ENCODE data around the gene SYT14. TPM values are rescaled to one million over a fixed set of nuclear protein-coding genes. Genes with fewer than 3 reads are reported as not detected.

The SYT14 gene
- total RNA-seq, 2 donors from 2014 or later: 6.2 to 7.1 TPM

DNA sequence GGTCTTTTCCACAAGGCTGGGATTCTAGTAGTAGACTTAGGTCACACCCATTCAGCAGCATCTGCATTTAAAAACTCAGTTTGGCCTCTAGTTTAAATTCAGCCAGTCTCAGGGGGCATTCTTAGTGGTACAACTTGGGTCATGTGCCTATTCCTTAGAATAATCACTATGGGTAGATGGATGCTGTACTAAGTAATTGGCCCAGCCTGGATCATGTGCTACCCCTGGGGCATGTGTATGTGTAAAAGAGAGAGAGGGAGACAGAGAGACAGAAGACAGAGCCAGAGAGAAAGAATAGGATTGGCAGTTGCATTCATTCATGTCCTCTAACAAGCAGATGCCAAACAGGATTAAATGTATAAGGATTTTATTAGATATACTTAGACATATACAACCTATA is 13.6 kb upstream of the SYT14 start:
- H3K4me1 Mint-ChIP-seq: no peaks in the 10 kb centered on the region
- peaks cover 16% of the 10 kb centered on the region for H3K9me3 Mint-ChIP-seq
- Histone ChIP-seq H3K9ac (ENCODE audit: extremely low read depth, low read length, poor library complexity, severe bottlenecking) (no peak overlapping the region), H3K9me3 (ENCODE audit: control insufficient read depth, low read length) (peaks cover 12% of the 10 kb centered on the region), H3K4me1 (ENCODE audit: control insufficient read depth, insufficient read depth, low read length) (no peaks in the 10 kb centered on the region), H3K36me3 (ENCODE audit: control insufficient read depth, insufficient read depth, low read length) (no peaks in the 10 kb centered on the region), H3K27ac (ENCODE audit: low read depth, low read length) (no peak overlapping the region), H3K4me3 (ENCODE audit: low read length) (no peak overlapping the region), H3K27me3 (ENCODE audit: control insufficient read depth, insufficient read depth, low read length, poor library complexity, severe bottlenecking) (no peaks in the 10 kb centered on the region)
- no peak for DNase-seq
- H3K27ac Mint-ChIP-seq: no peak overlapping the region
- H3K36me3 Mint-ChIP-seq (ENCODE audit: low read depth): no peaks in the 10 kb centered on the region
- no peaks in the 10 kb centered on the region for H3K27me3 Mint-ChIP-seq (ENCODE audit: insufficient read depth)
- TF ChIP-seq, protein P1, sequence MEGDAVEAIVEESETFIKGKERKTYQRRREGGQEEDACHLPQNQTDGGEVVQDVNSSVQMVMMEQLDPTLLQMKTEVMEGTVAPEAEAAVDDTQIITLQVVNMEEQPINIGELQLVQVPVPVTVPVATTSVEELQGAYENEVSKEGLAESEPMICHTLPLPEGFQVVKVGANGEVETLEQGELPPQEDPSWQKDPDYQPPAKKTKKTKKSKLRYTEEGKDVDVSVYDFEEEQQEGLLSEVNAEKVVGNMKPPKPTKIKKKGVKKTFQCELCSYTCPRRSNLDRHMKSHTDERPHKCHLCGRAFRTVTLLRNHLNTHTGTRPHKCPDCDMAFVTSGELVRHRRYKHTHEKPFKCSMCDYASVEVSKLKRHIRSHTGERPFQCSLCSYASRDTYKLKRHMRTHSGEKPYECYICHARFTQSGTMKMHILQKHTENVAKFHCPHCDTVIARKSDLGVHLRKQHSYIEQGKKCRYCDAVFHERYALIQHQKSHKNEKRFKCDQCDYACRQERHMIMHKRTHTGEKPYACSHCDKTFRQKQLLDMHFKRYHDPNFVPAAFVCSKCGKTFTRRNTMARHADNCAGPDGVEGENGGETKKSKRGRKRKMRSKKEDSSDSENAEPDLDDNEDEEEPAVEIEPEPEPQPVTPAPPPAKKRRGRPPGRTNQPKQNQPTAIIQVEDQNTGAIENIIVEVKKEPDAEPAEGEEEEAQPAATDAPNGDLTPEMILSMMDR (conservative IDR thresholded peaks at IDR 0.05): no peak
- H3K4me3 Mint-ChIP-seq: no peak overlapping the region

DNA sequence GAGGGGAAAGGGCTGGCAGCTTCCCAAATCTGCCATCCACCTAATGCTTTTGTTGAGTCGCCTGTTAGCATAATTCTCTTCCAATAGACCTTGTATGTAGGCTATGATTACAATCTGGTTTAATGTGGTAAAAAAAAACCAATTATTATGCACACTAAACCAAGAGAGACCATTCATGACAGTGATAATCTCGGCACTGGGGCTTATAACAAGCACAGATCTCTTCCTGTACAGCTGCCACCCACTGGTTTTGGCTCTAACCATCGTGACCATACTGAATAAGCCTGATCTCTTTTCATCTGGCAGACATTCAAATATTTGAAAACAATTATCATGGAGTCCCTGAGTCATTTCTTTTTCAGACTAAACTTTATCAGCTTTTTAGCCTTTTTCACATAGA is 12.0 kb upstream of the SYT14 start:
- Histone ChIP-seq H3K4me3 (ENCODE audit: low read length) (no peak overlapping the region), H3K9me3 (ENCODE audit: control insufficient read depth, low read length) (no peaks in the 10 kb centered on the region), H3K27me3 (ENCODE audit: control insufficient read depth, insufficient read depth, low read length, poor library complexity, severe bottlenecking) (no peaks in the 10 kb centered on the region), H3K27ac (ENCODE audit: low read depth, low read length) (no peak overlapping the region), H3K9ac (ENCODE audit: extremely low read depth, low read length, poor library complexity, severe bottlenecking) (no peak overlapping the region), H3K4me1 (ENCODE audit: control insufficient read depth, insufficient read depth, low read length) (no peaks in the 10 kb centered on the region), H3K36me3 (ENCODE audit: control insufficient read depth, insufficient read depth, low read length) (no peaks in the 10 kb centered on the region)
- no peaks in the 10 kb centered on the region for H3K27me3 Mint-ChIP-seq (ENCODE audit: insufficient read depth)
- no peak for DNase-seq
- H3K4me3 Mint-ChIP-seq: no peak overlapping the region
- 69 to 89% methylated on average over 2 of the region's 3 CpGs for WGBS, 2 experiments (ENCODE audit: insufficient coverage in 1 of 2, insufficient read length in 1 of 2)
- TF ChIP-seq, protein P1 (conservative IDR thresholded peaks at IDR 0.05): no peak
- no peak overlapping the region for H3K27ac Mint-ChIP-seq
- H3K9me3 Mint-ChIP-seq: peaks cover 2% of the 10 kb centered on the region
- no peaks in the 10 kb centered on the region for H3K36me3 Mint-ChIP-seq (ENCODE audit: low read depth)
- H3K4me1 Mint-ChIP-seq: no peaks in the 10 kb centered on the region

DNA sequence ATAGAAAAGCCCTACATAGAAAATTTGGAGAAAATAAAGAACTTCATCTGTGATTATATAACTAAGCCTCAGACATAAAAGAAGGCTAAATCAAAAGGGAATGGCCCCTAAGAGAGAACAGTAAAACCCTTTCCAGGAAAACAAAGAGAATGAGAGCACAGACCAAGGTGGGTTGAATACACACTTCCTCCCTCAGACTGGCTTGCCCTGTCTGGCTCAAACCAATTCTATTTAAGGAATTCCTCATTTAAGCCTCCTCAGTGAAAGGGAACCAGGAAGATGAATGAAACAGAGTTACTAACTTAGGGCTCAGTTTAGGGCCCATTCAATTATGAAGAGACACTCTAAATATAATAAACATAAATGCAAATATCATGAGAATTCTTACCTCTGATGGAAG is 10.6 kb upstream of the SYT14 start:
- H3K27me3 ChIP-seq (ENCODE audit: control insufficient read depth, insufficient read depth, low read length, poor library complexity, severe bottlenecking): no peaks in the 10 kb centered on the region
- TF ChIP-seq, protein P1 (conservative IDR thresholded peaks at IDR 0.05): no peak
- Mint-ChIP-seq H3K27ac (peak overlapping the region; percentile 7), H3K4me3 (no peak overlapping the region), H3K4me1 (no peaks in the 10 kb centered on the region), H3K27me3 (ENCODE audit: insufficient read depth) (no peaks in the 10 kb centered on the region), H3K9me3 (no peaks in the 10 kb centered on the region), H3K36me3 (ENCODE audit: low read depth) (no peaks in the 10 kb centered on the region)
- no peaks in the 10 kb centered on the region for H3K36me3 ChIP-seq (ENCODE audit: control insufficient read depth, insufficient read depth, low read length)
- no peaks in the 10 kb centered on the region for H3K4me1 ChIP-seq (ENCODE audit: control insufficient read depth, insufficient read depth, low read length)
- no peak overlapping the region for H3K9ac ChIP-seq (ENCODE audit: extremely low read depth, low read length, poor library complexity, severe bottlenecking)
- no peaks in the 10 kb centered on the region for H3K9me3 ChIP-seq (ENCODE audit: control insufficient read depth, low read length)
- no peak overlapping the region for H3K27ac ChIP-seq (ENCODE audit: low read depth, low read length)
- no peak for DNase-seq
- no peak overlapping the region for H3K4me3 ChIP-seq (ENCODE audit: low read length)
